HepG2 (cell line): Measurements from ENCODE around the gene PRDM10. TPM values are rescaled to one million over a fixed set of nuclear protein-coding genes. Genes with fewer than 3 reads are reported as not detected.

Experiments used
- ARHGAP35 ChIP-seq: sonication (generic); formaldehyde crosslinking; IDR thresholded peaks from 2 replicates; pipeline ENCODE4 v1.9.0; 2022; ENCODE audit warnings: mild to moderate bottlenecking, inconsistent platforms, moderate library complexity, missing genetic modification reagents, borderline replicate concordance
- DZIP1 ChIP-seq: sonication (generic); formaldehyde crosslinking; IDR thresholded peaks from 2 replicates; pipeline ENCODE4 v1.5.0; 2020; ENCODE audit warnings: mild to moderate bottlenecking, missing genetic modification reagents
- E2F5 ChIP-seq: sonication (generic); formaldehyde crosslinking; conservative IDR thresholded peaks from 2 replicates; pipeline ENCODE4 v1.4.0; 2020; ENCODE audit warnings: missing genetic modification reagents
- KLF12 ChIP-seq: sonication (generic); formaldehyde crosslinking; IDR thresholded peaks from 2 replicates; pipeline ENCODE4 v1.4.0; 2020; ENCODE audit warnings: missing genetic modification reagents, borderline replicate concordance
- PCBP1 ChIP-seq: fragments of 200-400 bp; formaldehyde crosslinking; IDR thresholded peaks from 2 replicates; pipeline ENCODE4 v1.6.1; 2017; ENCODE audit warnings: mild to moderate bottlenecking, low read depth, low read length, borderline replicate concordance
- REXO4 ChIP-seq: sonication (generic); formaldehyde crosslinking; IDR thresholded peaks from 2 replicates; pipeline ENCODE4 v1.8.0; 2022; ENCODE audit warnings: missing genetic modification reagents, mild to moderate bottlenecking, borderline replicate concordance
- SP1 ChIP-seq, 2 experiments: fragments of 450-650 bp in 1 of 2; sonication (generic) in 1 of 2; formaldehyde crosslinking in 1 of 2; IDR thresholded peaks; 2 replicates each; pipeline versions ENCODE4 v1.4.0 to v1.6.1; 2016 to 2020; ENCODE audit warnings: missing genetic modification reagents in 1 of 2
- UBTF ChIP-seq: sonication (generic); formaldehyde crosslinking; IDR thresholded peaks from 2 replicates; pipeline ENCODE4 v1.4.0; 2020; ENCODE audit warnings: mild to moderate bottlenecking, missing genetic modification reagents
- ZNF281 ChIP-seq: sonication (generic); formaldehyde crosslinking; IDR thresholded peaks from 2 replicates; pipeline ENCODE4 v1.4.0; 2020; ENCODE audit warnings: missing genetic modification reagents, borderline replicate concordance
- ZNF572 ChIP-seq: sonication (generic); formaldehyde crosslinking; IDR thresholded peaks from 2 replicates; pipeline ENCODE4 v1.5.1; 2020; ENCODE audit warnings: mild to moderate bottlenecking, missing genetic modification reagents
- ZNF652 ChIP-seq: IDR thresholded peaks from 2 replicates; pipeline ENCODE4 v1.6.1; 2016; ENCODE audit warnings: low read depth, borderline replicate concordance
- ZNF780A ChIP-seq: sonication (generic); formaldehyde crosslinking; IDR thresholded peaks from 2 replicates; pipeline ENCODE4 v1.8.0; 2022; ENCODE audit warnings: mild to moderate bottlenecking, missing genetic modification reagents, moderate library complexity
- polyA plus RNA-seq, 8 experiments: library from polyadenylated mRNA; depleted of rRNA in 3 of 8; stranded (reverse) in 7 of 8; unstranded in 1 of 8; fragments of >200 nt; fragmentation: Illumina TruSeq in 4 of 8; extraction: Trizol in 4 of 8; gene quantifications; 2 replicates each; pipeline versions ENCODE4 v1.2.1 to v1.2.3, GENCODE V29; 2011 to 2016; ENCODE audit warnings: low read depth in 4 of 8, missing spikeins in 1 of 8, mixed read lengths in 1 of 8; ENCODE audit not compliant: insufficient read depth in 1 of 8
- total RNA-seq, 5 experiments: library from RNA; depleted of rRNA; stranded (reverse); fragments of >200 nt; fragmentation: Illumina TruSeq; extraction: Trizol; gene quantifications; 2 replicates each; pipeline ENCODE4 v1.2.3, GENCODE V29; 2016; ENCODE audit warnings: low read depth in 1 of 5

Gene PRDM10
- total and polyA plus RNA-seq, 2 of the 13 experiments (the other 11 are each of a cell fraction or from before 2014, with no cell fraction given): 5.7 to 5.8 TPM

- no peak for TF ChIP-seq ZNF281
- TF ChIP-seq ZNF572 (CRISPR knock-in tag): no peak
- no peak for TF ChIP-seq KLF12 (CRISPR knock-in tag)
- no peak for TF ChIP-seq PCBP1
- TF ChIP-seq E2F5 (CRISPR knock-in tag): no peak
- TF ChIP-seq ARHGAP35: no peak
- TF ChIP-seq ZNF780A (CRISPR knock-in tag): no peak
- no peak for TF ChIP-seq DZIP1 (CRISPR knock-in tag)
- TF ChIP-seq REXO4 (CRISPR knock-in tag): no peak
- no peak for TF ChIP-seq ZNF652 (CRISPR knock-in tag)
- no peak for TF ChIP-seq UBTF (CRISPR knock-in tag)
- no peak for TF ChIP-seq SP1 (IDR thresholded peaks at IDR 0.05)
- no peak for TF ChIP-seq SP1 (CRISPR knock-in tag; IDR thresholded peaks at IDR 0.05)
These were observed 39.5 kb upstream of the PRDM10 start (continued) for GRCh38 chr11:130042093-130042591.
